GM18861 (cell line): ENCODE data around the gene CDHR2.
"Not testable (repeated sequence)": the region's sequence is repeated elsewhere in the genome, so short reads cannot be mapped to it uniquely, and the experiment has no call there.

Experiments used
- ATAC-seq: cut with Tn5 transposase; IDR thresholded peaks from one replicate; pipeline ENCODE4 v1.9.1; 2021; ENCODE audit not compliant: unreplicated experiment

Gene CDHR2

DNA sequence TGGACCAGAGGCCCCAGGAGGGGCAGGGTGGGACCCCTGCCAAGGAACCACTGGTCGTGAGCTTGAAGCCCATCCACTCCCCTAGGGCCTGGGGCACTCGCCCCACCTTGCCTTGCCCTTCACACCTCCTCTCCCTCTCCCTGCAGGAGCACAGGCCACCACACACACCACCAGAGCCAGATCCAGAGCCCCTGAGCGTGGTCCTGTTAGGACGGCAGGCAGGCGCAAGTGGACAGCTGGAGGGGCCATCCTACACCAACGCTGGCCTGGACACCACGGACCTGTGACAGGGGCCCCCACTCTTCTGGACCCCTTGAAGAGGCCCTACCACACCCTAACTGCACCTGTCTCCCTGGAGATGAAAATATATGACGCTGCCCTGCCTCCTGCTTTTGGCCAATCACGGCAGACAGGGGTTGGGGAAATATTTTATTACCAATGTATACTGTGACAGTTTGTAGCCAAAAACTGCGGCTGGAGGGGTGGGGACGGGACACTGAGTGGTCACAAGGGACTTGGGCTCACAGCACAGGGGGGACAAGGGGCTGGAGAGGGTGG is 46.3 kb downstream of the CDHR2 start:
- ATAC-seq: no peak

DNA sequence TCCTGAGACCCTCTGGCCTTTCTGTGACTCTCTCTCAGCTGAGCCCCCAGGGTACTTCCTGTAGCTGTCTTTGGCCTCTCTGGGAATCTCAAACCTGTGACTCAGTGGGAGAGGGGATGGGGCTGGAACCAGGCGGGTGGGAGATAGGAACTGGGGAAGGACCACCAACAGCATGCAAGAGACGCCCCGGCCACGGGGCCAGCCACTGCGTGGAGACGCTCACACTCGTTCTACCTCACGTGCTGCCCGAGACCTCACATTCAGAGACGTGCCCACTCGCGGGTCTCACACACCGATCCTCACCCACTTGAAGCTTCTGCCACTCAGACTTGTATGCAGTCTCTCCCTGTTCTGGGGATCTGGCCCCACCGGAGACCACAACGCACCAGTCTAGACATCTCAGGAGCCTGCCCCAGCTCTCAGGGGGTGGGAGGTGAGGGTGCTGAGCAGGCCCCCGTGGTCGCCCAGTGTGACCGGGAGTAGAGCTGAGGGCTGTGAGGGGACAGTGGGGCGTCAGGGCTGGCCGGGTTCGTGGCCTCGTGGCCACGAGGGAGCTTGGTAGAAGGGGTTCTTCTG is 47.0 kb downstream of the CDHR2 start:
- ATAC-seq: no peak

DNA sequence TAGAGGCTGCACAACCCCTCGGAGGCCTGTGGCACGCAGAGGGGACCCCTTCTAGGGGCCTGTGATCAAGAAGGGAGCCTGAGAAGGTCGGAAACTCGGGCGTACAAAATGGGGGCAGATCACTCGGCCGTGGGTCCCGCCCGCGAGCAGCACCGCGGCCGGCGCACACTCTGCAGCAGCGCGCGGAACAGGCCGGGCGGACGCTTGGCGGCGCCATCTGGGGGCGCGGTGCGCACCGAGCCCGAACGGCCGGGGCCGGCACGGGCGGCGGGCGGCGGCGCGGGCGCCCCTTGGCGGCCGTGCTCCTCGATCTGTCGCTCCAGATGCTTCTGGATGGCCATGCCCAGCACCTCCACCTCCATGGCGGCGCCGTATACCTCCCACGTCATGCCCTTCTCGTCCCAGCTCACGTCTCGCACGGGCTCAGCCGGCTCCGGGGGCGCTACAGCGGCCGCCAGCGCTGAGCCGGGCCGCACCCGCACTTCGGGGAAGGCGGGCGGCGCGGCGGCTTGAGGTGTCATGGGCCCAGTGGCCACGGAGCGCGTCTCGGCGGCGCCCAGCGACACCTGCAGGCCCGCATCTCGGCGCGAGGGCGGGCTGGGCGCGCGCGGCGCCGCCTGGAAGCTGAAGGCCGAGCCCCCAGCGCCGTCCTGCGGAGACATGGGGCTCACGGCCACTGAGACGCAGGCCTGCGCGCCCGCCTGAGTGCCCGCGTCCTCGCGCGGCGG is 47.7 kb downstream of the CDHR2 start:
- peak; percentile 70 for ATAC-seq

DNA sequence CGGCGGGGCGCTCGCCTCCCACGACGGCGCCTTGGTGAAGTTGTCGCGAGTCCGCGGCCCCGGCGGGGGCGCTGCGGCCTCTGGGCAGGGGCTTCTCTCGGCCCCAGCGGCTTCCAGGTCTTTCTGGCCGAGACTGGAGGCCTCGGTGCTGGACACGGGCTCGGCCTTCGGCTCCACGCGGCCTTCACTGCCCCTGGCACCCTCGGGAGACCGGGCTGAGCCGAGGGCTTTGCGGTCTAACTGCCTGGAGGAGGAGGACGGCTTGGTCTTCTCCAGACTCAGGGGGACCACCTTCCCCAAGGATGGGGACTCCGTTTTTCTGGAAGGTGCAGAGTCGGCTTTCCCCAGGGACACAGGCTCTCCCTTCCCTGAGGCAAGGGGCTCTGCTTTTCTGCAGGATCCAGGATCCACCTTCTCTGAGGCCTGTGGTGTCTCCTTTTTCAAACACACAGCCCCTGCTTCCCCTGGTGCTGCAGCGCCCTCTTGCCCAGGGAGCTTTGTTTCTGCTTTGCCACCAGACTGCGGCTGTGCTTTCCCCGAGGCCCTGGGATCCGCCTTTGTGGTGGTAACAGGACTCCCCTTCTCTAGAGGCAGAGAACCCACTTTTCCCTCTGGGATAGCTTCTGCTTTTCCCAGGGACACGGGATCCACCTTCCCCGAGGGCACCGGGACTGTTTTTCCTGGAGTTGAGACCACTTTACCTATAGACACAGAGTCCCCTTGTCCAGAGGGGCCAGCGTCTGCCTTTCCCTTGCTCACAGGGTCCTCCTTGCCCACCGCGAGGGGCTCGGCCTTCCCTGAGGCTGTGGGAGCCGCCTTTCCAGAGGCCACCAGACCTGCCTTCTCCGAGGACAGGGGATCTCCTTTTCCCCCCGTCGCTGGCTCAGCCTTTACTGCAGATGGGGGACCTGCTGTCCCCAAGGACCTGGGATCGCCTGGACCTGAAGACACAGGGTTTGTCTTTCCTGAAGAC is 48.6 kb downstream of the CDHR2 start:
- ATAC-seq: no peak

- ATAC-seq: not testable (repeated sequence)
These were observed 50.7 kb downstream of the CDHR2 start for GRCh38 chr5:176599749-176600430.

- no peak for ATAC-seq
These were observed 52.9 kb downstream of the CDHR2 start for GRCh38 chr5:176601901-176602482.

GRCh38 chr5:176603091-176603490 is 53.9 kb downstream of the CDHR2 start:
- ATAC-seq: no peak

DNA sequence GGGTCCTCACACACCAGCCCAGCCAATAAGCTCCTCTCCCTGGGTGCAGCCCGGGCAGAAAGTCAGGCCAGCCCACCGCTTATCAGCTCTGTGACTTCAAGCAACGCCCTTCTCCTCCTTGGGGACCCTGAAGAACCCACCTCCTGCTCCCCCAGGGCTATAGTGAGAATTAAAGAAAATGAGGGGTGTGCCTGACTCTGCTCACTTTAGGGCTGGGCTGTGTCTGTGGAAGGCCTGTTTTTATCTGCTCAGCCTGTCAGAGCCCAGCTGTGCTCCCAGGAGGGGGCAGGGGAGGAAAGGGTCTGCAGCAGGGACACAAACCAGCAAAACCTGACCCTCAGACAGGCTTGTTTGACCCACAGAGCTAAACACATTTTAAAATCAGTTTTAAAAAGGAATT is 56.9 kb downstream of the CDHR2 start:
- ATAC-seq: no peak

- no peak for ATAC-seq
These were observed 57.7 kb downstream of the CDHR2 start for GRCh38 chr5:176606875-176607274.

GRCh38 chr5:176608142-176608705 is 59.1 kb downstream of the CDHR2 start:
- no peak for ATAC-seq

DNA sequence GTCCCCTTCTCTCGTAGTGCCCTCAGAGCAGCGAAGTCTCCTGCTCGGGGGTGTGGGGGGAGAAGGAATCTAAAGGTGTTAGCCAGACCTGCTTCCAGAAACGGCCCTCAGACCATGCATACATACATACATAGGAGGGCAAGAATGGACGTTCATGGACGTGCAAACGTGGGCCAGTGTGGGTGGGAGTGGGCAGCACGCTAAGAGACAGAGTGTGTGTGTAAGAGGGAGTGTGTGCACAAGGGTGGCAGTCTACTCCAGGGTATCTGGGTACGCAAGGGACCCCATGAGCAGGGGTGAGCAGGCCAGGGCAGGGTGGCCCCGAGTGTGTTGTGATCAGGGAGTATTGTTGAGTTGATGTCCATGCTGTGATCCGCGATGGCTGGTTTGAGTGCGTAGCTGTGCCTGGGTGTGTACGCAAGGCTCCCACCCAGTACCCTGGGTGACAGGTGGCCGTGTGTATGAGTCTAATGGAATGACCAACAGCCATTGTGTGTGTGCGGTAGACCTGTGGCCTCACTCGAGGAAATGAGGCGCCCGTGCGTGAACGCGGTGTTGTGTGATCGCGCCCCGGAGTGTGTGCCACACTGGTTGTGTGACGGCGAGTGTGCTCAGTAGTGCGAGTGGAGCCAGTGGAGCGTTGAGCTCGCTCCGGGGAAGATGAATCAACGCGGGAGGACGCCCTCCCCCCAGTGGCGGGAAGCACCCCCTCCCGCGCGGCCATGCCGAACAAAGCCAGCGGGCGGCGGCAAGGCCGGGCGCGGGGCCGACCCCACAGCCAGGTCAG is 60.0 kb downstream of the CDHR2 start:
- ATAC-seq: no peak

DNA sequence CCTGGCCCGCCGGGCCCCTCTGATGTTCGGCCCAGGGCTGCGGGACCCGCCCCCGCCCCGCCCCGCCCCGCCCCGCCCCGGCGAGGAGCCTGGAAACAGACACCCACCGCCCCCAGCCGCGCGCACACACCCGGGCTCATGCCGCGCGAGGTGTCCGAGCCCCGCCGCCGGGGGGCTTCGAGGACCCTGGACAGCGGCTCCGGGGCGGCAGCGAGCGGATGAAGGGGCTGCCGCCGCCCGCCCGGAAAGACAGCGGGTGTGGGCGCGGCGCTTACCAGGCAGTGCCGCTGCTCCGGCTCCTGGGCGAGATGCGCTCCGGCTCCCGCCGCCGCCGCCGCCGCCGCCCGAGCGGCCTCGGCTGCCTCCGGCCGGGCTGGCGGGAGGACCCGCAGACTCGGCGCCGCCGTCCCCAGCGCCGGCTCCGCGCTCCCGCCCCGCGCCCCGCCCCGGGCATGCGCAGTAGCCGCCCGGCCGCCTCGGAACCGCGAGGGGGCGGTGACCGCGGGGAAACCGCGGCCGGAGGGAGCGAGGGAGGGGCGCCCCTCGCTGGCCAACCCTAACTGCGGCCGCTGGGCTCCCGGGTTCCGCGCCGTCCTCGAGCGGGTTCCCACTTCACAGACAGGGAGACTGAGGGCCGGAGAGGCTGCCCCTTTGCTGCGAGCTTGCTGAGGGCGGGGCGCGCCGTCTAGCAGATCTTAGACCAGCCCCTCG is 60.7 kb downstream of the CDHR2 start, which contains the start of gene GPRIN1:
Gene GPRIN1, minus strand, starts transcription at position 433 of the 711 bp plus-strand sequence. CDS start 10,322 bp downstream, outside the sequence.
- ATAC-seq: peak; percentile 49

GRCh38 chr5:176610435-176610773 is 61.3 kb downstream of the CDHR2 start:
- no peak for ATAC-seq

DNA sequence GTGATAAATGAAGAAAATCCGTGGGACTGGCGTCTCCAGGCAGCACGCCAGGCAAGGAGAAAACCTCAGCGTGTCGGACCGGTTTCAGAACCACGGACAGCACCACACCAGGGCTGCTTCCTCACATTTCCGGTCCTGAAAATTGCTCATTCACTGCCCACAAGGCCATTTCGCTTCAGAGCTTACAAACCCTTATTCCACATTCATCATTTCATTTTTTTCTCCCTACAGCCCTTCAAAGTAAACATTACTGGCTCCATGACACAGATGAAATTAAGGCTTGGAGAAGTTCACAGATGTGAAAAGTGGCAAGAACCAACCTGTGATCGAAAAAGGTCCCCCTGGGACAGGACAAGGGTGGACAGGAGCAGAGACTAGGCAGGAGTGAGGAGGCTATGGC is 62.3 kb downstream of the CDHR2 start:
- no peak for ATAC-seq

DNA sequence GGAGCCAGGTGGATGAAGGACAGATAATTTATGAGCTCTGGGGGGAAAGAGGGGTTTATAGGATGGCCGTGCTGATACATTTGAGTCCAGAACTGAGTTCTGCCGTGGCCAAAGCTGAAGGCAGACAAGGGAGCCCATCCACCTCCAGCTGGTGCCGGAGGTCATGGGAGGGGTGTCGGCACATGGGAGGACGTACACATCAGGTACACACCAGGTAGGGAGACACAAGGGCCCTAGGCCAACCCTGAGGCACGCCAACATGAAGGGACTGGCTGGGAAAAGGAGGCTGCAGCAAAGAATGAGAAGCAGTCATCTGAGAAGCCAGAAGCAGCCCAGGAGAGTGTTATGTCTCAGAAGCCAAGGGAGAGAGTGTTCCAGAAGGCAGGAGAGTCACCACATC is 62.9 kb downstream of the CDHR2 start:
- ATAC-seq: no peak

- no peak for ATAC-seq
These were observed 63.7 kb downstream of the CDHR2 start for GRCh38 chr5:176612855-176613254.

DNA sequence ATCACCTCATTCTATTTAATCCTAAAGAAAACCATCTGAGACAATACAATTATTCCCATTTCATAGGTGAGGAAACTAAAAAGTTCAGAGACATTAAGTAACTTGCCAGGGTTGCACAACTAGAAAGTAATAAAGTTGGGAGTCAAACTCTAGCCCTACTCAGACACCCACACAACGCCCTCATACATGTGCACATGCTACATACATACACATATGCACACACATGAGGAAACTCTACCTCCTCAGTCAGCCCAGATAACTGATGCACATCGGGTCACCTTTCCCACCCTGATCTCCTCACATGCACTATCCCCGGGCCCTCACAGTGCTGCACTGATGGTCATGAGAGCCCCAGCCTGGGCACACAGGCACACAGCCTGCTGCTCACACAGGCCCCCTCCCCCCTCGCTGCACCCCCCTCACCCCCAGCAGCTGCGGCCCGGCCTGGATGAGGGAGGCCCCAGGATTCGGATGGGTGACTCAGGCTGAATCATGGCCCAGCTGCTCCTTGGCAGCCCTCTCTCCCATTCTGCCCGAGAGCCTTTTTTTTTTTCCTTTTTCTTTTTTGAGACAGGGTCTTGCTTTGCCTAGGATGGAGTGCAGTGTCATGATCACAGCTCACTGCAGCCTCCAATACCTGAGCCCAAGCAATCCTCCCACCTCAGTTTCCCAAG is 65.8 kb downstream of the CDHR2 start:
- ATAC-seq: no peak

DNA sequence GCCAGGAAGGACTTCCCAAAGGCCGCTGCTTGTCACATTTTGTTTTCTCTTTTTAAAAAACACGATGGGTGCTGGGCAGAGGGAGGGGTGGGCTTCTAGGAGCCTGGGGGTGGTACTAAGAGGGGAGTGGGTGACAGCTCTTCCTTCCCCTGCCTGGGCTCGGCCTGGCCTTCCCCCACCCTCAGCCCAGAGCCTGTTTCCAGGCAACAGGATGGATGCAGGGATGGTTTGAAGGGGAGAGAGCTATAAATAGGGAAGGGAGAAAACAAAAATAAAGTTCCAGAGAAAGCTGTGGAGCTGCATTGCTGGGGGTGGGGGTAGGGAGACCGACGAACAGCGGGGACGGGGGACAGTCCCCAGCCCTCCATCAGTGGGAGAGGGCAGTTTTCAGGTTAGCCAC is 67.4 kb downstream of the CDHR2 start:
- ATAC-seq: no peak
